Stimulated activated CD4-positive, alpha-beta T cell treated with anti-CD3 and anti-CD28 coated beads, Interleukin-1b, Interleukin-23, amount 100 ng/mL, for 48 hours (primary cell): ENCODE data around the gene ADGRF3.
A peak's percentile ranks its signal among the peaks of the same experiment; 100 is the strongest.
"Not testable (repeated sequence)": the region's sequence is repeated elsewhere in the genome, so short reads cannot be mapped to it uniquely, and the experiment has no call there.

Experiments
- DNase-seq: peaks from one replicate; pipeline ENCODE4 v3.0.0-alpha.2; 2020

ADGRF3 gene

DNA sequence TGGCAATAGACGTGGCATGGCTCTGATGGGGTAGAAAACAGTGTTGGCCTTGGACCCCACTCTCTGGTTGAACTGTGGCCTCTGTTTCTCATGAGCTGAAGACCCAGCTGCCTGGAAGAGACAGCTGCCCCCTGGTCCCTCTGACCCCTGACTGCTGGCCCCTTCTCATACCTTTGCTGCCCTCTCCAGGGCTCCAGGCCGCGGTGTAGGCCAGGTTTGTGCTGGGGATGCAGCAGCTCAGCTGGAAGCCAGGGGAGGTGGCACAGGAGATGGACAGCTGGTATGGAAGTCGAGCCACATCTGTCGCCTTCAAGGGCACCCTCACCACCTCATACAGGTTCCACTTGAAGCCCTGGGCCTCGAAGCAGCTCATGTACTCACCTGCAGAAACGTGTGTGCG, 32.3 kb downstream of the ADGRF3 start:
- no peak for DNase-seq

DNA sequence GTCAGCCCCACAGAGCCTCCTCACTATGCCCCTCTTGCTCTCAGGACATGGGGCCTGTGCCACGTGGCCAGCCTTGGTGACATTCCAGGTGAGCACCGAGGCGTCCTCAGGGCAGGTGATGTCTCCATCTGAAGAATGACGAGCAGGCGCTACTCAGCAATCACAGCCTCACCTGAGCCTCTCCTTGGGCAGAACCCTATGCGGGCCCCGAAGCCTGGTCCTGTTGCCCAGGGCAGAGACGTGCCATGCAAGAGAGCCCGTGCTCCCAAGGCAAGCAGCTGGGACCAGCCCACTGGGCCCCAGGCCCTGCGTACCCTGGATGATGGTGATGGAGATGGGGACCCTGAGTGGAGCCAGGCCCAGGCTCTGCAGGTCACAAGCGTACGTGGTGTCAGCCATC, 33.1 kb downstream of the ADGRF3 start:
- no peak for DNase-seq

DNA sequence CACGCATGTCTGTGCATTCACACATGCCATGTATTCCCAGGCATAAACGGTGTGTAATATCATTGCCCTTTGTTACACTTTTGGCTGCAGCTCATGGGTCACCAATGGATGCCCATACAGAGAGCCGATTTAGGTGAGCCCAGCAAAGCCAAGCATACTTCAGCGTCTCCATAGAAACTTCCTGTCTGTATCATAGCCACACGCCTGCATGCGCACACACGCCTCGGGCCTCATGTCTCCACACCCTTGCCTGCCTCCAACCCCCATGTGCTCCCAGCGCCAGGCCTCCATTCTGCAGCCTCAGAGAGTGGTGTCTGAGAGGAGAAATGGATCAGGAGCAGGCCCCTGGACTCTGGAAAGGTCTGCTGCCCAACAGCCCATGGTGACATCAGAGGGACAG, 34.1 kb downstream of the ADGRF3 start:
- DNase-seq: no peak

DNA sequence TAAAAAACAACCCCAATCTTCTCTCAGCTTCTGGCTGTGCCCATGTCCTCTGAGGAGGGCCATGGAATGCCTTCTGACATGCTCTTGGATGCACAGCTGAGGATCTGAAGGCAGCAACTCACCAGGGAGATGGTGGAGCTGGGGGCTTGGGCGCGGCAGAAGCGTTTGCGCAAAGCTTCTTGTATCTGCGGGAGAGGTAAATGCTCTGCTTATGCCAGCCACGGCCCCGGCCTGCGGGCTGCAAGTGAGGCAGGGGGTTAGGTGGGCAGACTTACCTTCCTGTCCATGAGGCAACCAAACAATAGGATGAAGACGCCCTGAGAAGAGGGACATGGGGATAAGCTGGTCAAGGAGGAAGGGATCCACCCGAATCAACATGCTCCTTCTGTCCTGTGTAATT, 36.7 kb downstream of the ADGRF3 start:
- no peak for DNase-seq

DNA sequence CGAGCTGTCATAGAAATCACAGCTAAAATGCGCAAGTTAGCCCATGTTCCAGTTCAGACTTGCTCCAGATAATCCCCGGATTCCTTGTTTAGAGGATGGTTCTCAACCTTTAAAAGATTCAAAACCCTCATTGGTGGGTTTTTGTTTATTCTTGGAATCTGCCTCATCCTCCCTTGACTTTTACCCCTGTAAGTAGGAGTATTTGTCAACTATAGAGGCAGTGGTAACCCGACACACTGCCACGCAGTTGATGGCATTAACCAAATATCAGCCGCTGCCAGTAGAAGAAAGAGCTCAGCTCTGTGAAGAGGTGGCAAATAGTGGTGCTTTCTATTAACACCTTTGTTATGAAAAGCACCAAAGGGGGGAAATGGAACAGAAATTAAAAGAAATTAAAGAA, 41.0 kb downstream of the ADGRF3 start:
- no peak for DNase-seq

DNA sequence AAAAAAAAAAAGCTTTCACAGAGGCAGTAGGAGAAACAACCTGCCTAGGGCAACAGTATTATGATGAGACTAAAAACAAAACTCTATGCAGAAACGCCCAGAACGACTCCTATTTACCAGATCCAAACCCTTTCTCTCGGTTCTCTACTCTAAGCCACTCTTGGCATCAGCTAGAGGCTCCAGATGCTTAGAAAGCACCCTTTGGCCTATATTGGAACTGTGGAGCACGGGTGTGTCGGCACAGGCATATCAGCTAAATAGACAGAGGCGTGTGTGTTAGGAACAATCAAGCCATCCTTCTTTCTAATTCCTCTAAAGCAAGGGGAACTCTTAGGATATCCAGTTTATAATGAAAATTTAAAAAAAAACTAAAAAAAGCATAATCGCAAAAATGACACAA, 41.5 kb downstream of the ADGRF3 start:
- not testable (repeated sequence) for DNase-seq

DNA sequence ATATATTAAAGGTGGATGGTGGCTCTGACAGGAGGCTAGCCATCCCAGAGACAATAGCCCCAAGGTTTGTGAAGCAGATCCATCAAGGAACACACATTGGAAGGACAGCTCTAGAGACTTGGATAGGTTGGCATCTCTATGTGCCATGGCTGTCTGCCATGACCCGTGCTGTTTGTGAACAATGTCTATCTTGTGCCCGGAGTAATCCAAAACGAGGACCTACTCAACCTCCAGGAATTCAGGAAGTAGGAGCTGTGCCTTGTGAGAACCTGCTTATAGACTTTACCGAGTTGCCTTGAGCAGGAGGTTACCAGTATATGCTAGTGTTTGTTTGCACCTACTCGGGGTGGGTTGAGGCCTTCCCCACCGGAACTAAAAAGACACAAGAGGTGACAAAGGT, 43.7 kb downstream of the ADGRF3 start:
- DNase-seq: no peak

DNA sequence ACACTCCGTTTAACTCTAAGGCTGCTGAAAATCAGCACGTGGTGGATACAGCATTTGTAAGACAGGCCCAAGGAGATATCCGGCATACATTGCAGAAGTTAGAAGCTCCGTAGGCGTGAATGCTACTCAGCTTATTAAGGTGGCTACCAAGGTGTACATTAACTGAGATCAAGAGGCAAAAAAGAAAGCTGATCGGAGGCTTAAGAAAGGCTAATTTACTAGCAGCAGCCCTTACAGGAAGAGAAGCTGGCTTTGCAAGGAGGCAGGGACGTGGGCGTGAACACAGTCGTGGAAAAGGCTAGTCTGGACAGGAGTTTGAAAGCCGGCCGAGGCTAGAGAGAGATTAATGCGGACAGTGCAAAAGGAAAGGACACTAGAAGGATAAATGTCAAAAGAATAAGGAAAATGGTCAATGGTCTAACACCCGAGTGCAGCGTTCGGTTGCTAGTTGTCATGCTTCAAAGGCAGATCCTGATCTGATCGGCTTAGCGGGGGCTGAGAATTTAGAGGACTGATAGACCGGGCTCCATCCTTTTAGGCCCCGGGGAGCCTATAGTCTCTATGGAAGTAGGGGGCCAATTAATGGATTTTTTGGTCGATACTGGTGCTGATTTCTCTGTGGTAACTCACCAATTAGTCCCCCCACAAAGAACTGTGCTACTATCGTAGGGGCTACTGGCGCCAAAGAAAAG, 46.2 kb downstream of the ADGRF3 start:
- DNase-seq: peak; percentile 15

DNA sequence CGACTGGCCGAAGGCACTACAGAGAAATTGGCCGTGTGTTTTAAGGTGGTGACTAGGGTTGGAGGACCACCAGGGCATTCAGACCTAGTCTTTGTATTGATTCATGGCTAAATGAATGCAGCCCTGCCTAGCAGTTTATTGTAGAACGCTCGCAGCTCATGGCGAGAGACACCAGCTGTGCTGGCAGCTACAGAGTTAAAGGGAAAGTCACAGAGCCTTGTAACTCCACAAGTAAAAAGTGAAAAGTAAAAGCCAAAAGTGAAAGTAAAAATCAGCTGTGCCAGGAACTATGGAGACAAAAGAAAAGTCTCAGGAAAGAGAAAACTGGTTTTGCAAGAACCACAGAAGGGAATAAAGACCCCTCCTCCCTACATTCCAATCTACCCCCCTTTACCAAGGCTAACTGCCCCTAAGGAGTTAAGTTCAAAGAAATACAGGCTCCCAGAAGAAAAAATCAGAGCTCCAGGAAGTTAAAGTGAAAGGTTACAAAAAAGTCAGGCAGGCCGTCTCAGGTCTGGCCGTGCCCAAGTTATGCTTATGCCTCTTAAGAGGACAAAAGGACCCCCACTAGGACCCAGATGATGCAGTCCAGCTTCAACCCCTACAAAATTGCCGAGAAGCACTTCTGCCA, 47.0 kb downstream of the ADGRF3 start:
- no peak for DNase-seq

DNA sequence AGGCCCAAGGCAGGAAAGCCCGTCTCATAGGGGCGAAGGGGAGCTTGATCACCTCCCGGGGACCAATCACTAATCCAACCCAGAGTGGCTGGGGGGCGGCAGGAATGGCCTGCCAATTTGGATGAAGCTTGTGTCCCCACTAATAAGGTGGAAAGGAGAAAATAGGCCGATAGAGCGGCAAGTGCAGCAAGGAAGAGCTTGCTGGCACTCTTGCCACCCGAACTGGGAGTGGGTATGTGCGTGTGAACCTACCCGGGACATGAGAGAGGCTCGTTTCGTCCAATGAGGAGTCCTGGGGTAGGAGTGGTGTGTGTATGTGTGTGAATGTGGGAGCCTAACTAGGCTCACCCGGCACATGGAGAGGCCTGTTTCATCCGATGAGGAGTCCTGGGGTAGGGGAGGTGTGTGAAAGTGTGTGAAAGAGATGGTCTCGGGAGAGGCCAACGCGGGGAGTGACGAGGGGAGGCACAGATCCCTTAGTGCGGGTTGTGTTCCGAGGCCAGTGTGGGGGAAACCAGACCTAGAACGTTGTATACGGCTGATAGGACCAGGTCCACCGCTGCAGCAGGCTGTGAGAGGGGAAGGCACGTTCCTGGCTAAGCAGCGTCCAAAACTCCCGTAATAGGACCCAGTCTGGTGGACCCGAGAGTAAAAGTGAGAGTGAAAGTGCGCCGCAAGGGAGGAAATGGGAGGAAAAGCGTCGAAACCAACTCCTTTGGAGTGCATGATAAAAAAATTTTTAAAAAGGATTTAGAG, 47.8 kb downstream of the ADGRF3 start:
- DNase-seq: peak; percentile 36

DNA sequence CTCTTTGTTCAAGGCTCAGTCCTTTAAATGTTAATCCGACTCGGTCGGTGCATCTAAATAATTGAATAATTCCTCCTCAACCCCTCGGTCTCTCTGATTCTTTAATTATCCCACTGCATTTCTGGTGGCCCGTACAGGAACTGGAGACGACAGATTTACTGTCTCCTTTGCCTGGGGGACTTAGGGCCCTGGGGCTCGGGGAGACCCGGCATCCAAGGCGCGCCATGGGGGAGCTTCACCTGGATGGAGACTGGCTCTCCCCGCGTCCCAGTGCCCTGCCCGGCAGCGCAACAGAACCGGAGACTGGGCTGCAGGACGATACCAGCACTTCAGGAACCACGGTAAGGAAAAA, 48.3 kb downstream of the ADGRF3 start:
- DNase-seq: no peak

DNA sequence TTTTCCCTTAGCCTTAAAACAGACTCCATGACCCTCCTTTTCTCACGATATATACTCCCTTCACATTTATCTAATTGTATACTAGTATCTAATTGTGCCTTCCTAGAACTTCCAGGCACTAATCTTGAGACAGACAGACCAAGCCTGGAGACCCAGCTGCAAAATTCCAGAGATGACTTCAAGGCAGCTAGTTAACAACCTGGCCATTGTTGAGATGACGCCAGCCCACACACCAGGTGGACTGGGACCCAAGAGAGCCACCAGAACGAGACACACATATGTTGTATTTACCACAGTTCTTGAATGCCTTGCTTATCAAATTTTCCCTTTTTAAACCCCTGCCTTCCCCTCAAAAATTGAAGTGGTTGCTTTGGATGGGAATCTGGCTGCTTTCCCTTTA, 49.5 kb downstream of the ADGRF3 start:
- DNase-seq: no peak

DNA sequence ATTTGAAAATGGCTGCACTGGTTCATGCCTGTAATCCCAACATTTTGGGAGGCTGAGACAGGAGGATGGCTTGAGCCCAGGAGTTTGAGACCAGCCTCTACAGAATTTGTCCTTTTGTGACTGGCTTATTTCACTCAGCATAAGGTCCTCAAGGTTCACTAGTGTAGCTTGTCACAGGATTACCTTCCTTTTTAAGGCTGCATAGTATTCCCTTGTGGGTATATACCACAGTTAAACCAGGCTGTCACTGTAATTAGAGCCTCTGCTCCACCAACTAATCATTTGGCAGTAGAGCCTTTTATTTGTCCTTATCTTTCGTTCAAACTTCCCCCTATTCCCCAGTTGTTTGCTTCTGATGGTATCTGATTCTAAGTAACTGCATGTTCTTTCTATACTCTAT, 51.1 kb downstream of the ADGRF3 start:
- DNase-seq: no peak

DNA sequence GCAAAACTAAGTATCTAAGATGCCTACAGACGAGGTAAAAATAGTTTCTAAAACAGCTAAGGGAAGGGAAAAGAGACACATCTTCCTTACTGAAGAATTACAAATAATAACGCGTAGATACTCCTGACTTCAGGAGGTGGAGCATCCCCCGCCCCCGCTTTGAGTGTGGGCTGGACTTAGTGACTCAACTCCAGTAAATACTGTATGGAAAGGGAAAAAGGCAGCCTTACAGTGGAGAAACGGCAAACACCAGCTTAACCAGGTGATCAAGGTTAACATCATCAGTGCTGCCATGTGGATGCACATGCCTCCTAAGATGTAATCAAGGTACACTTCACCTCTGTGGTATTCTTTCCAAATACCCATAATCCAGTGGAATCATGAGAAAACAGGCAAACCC, 53.9 kb downstream of the ADGRF3 start:
- no peak for DNase-seq

DNA sequence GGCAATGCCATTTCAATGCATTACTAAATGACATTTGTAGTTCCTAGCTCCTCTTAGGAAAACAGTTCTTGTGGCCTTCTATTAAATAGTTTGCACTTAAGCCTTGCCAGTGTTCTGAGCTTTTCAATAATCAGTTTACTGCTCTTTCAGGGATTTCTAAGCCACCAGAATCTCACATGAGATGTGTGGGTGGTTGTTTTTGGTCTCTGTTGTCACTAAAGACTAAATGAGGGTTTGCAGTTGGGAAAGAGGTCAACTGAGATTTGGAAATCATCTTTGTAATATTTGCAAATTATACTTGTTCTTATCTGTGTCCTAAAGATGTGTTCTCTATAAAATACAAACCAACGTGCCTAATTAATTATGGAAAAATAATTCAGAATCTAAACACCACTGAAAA, 56.6 kb downstream of the ADGRF3 start:
- DNase-seq: no peak

DNA sequence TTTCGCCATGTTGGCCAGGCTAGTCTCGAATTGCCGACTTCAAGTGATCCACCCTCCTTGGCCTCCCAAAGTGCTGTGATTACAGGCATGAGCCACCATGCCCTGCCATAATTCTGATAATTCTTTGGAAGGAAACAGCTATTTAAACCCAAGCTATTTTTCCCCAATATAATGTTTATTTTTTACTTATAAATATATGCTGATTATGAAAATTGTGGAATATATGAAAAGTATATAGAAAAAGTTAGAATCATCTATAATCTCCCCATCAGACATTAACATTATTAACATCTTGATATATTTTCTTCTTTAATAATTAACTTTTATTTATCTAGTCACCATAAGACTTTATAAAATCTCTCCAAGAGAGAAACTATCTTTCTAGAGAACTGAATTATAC, 60.7 kb downstream of the ADGRF3 start:
- no peak for DNase-seq

DNA sequence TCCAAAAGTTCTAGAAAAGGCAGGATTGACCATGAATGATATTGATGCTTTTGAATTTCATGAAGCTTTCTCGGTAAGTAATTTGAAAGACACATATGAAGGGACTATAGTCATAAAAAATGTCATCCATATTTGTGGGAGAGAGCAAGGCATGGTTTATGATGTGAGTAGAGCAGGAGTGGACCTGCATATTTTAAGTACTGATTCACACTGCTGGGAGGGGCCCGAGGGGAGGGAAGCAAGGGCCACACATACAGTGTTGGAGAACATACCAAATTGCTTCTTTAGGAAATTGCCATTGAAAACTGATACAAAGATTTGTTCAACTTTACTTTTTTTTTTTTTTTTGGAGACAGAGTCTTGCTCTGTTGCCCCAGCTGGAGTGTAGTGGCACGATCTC, 62.5 kb downstream of the ADGRF3 start:
- no peak for DNase-seq

DNA sequence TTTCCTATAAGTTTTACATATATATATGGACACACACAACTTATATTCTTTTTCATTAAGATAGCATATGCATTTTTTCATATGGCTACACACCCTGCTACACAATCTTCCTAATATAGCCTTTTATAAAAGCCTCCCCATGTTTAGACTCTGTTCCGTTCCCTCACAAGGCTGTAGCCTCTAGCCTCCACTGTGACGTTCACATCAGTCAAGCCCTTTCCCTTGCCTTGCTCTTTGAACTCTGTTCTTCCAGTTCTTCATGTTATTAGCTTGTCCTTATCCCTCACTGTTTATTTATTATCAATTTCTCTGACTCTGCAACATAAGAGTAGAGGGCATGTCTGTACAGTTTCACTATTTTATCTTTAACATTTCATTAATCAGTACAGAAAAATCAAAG, 63.0 kb downstream of the ADGRF3 start:
- DNase-seq: no peak

DNA sequence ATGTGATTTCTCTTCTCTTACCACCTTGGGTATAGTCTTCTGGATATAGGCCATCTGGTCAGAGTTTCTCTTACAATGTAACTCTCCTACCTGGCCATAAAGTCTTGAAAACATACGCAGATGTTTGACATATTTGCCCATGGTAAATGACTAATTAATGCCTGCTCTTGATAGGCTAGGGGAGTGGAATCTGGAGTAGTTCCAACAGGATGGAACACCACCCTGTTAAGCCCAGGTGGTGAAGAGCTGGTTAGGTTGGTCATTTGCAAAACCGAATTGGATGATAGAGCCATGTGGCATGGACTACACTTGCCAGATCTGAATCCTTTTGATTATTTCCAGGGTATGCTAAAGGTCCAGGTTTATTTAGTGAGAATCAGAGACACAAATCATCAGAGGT, 65.4 kb downstream of the ADGRF3 start:
- DNase-seq: no peak

DNA sequence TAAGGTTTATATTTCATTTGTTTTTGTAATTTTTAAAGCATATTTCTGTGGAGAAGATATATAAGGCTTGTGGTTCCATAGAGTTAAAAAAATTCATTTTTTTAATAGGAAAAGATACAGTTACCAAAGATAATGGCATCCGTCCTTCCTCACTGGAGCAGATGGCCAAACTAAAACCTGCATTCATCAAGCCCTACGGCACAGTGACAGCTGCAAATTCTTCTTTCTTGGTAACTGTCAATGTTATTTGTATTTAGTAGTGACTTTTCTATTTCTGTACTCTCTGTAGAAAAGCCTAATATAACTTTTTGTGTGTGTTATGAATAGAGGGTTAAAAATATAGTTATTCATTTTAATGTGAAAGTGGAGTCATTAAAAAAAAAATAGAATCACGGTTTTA, 66.7 kb downstream of the ADGRF3 start:
- no peak for DNase-seq

DNA sequence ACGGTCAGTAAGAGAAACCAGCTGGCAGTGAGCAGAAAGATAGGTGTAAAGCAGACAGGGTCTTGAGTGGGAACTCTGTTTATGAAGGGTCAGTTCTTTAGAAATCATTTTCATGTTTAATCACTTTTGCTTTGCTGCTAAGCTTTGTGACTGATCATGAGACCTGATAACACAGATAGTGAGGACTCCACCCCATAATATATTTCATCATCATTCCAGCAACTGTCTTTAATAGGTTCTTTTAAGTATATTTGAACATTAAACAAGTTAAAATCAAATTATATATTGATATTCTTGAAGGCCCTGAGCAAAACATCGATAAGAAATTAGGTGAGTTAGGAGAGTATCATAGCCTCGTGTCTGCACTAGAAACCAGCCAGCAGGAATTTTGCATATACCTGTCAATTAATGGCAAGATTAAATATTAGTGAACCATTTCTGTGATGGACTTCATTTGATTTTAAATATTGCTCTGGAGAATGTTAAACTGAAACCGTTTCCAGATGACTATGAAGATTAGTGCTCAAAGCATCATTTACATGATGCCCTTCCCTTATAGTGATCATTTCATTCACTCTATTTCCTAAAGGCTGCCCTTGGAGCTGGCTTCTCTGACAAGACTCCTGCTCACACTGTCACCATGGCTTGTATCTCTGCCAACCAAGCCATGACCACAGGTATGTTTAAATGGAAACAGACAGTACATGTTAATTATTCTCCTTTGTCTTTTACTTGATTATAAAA, 69.9 kb downstream of the ADGRF3 start:
- no peak for DNase-seq

DNA sequence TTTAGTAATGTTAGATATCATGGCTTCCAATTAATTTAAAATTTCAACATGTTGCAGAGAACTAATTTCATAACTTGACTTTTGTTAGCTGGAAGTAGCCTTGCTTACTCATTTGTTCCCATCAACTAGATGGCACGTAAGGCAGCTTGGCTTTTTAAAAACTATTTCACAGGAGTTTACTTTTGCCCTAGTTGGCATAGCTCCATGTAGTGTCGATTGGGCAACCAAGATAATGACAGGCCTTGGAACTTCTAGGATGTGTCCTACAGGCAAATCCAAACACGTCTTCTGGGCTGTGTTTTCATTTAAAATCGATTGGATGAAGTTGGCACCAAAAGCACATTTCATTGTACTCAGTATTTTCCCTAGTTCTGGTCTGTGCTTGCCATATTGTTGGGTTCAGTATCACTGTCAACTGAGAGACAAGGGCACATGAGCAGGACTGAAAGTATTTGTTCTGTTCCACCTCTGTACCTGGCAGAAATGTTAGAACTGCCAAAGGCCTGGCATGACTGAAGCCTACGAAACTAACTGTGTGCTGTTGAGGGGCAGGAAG, 72.5 kb downstream of the ADGRF3 start:
- DNase-seq: no peak

DNA sequence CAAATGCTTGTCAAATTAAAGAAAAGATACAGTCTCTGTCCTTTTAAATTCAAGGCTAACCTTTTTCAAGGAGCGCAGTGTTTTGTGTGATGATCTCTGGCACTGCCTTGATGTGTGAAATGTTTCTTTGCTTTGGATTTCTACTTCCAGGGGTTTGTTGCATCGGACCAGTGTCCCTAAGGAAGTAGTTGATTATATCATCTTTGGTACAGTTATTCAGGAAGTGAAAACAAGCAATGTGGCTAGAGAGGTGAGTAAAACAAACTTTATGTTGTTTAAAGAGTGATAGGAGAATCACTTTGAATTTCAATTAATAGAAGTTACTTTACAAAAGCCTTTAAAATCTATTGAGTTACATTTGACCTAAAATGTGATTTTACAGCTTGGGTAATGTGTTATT, 73.1 kb downstream of the ADGRF3 start:
- no peak for DNase-seq

DNA sequence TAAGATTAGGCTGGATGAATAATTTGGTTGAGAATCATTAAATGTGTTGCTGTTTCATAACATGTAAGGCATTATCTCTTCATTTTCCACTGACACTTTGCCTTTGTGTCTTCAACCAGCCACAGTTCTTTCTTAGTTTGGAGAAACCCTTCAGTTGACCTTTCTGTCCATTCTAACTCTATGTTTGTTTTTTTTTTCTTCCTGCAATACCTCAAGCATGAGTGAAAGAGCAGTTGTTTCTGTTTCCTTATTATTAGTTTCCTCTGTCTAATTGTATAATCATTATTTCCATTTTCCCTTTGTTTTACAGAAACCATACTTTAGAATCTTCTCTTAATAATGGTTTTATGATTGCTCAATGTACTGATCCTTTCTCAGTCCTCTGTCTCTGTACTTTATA, 76.2 kb downstream of the ADGRF3 start:
- no peak for DNase-seq
